Spinal cord (tissue), 10 donors: ENCODE results near the gene ARFIP2. TPM values are rescaled to one million over a fixed set of nuclear protein-coding genes. Genes with fewer than 3 reads are reported as not detected.

Experiments
- DNase-seq, 6 donors: peaks; one replicate each; pipeline versions ENCODE4 v3.0.0 to v3.0.0-alpha.2; 2013 to 2015; ENCODE audit warnings: low spot score in 6 of 6, low read depth in 4 of 6
- H3K27ac ChIP-seq: one replicate; pipeline ENCODE4 v1.5.1; 2013; ENCODE audit warnings: low read depth, low read length, control low read depth
- H3K27me3 ChIP-seq: one replicate; pipeline ENCODE4 v1.6.1; 2013; ENCODE audit warnings: low read length; ENCODE audit not compliant: control insufficient read depth, insufficient read depth
- H3K36me3 ChIP-seq: one replicate; pipeline ENCODE4 v1.6.1; 2013; ENCODE audit warnings: low read length; ENCODE audit not compliant: control insufficient read depth, insufficient read depth
- H3K4me1 ChIP-seq: one replicate; pipeline ENCODE4 v1.6.1; 2013; ENCODE audit warnings: low read length; ENCODE audit not compliant: control insufficient read depth, insufficient read depth
- H3K4me3 ChIP-seq: one replicate; pipeline ENCODE4 v1.5.1; 2013; ENCODE audit warnings: low read depth, low read length, control low read depth
- H3K9me3 ChIP-seq: one replicate; pipeline ENCODE4 v1.6.1; 2013; ENCODE audit warnings: low read length; ENCODE audit not compliant: control insufficient read depth, insufficient read depth
- WGBS: methylation state at CpG from one replicate; pipeline ENCODE4 v1.1.5; 2013; ENCODE audit warnings: missing lambda C conversion rate; ENCODE audit not compliant: insufficient coverage; 5-methylcytosine and 5-hydroxymethylcytosine counted together
- polyA plus RNA-seq, 2 donors: library from polyadenylated mRNA; unstranded; fragments of 120-200 nt; gene quantifications; one replicate each; pipeline ENCODE4 v1.2.1, GENCODE V29; 2013; ENCODE audit not compliant: insufficient read length in 2 of 2
- total RNA-seq, 2 donors: library from RNA; depleted of rRNA in 1 of 2; stranded (reverse); fragments of 120-200 nt in 1 of 2; fragments of >200 nt in 1 of 2; gene quantifications; one replicate each; pipeline versions ENCODE4 v1.2.3 to v1.2.4, GENCODE V29; 2013 to 2014
- donor health status: healthy.

ARFIP2 gene
- total and polyA plus RNA-seq, 4 donors: 30.5 to 66.4 (median 52.3) TPM

DNA sequence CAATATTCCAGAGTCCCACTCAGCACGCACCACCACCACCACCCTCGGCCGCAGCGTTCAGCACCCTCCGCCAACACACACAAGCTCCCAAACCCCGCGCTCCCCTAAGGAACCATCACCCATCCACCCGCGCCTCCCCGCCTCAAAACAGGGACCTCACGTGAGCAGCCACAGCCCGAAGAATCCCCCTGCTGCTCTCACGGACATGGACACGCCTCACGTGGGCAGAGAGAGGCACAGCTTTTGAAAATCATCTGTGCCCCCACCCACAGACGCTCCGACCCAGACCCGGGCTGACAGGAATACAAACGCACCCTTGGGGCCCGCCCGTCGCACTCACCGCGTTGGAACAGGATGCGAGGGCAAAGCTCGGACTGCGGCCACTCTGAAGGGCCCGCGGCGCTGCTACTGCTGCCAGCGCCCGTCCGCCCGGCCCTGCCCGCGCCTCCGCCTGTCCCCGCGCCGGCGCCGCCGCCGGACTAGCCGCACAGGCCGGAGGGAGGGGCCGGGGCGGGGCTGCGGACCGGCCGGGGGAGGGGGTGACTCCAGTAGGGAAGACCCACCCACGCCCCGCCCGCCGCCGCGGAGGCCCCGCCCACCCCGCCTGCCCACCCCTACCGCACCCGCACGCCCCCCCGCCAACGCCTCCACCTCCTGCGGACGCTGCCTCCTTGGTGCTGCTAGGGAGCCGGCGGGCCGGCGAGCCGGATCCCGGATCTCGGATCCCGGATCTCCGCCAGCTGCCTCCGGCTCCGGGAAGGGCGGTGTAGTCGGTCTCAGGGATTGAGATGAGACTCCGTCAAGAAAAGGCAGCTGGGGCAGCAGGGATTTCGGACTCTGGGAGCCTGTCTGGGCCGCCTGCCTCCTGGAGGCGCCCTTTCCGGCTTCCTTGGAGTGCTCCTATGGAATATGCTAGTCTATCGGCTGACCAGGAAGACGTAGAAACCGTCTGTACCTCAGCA, 7.4 kb downstream of the ARFIP2 start, which contains the start of gene TRIM3:
TSS of gene TRIM3 (minus strand) at position 491 of the 962 bp plus-strand sequence. CDS start 8,246 bp downstream, outside the sequence.
- 0% methylated on average over 66 of the region's 87 CpGs for WGBS
- peak; percentile 59 to 96 (median 82) for DNase-seq

GRCh38 chr11:6472934-6473333, 8.2 kb downstream of the ARFIP2 start:
- peaks cover 11% of the 10 kb centered on the region for H3K4me1 ChIP-seq
- H3K9me3 ChIP-seq: no peaks in the 10 kb centered on the region
- no peaks in the 10 kb centered on the region for H3K27me3 ChIP-seq
- H3K27ac ChIP-seq: no peak overlapping the region
- peaks cover 15% of the 10 kb centered on the region for H3K36me3 ChIP-seq
- WGBS: 17% methylated on average over 1 of the region's 1 CpG
- peak in 2 of 6 donors; percentile 19 to 20 for DNase-seq
- H3K4me3 ChIP-seq: peak overlapping the region; percentile 89

More for the DNA sequence above, 7.4 kb downstream of the ARFIP2 start, which contains the start of gene TRIM3:
- H3K27me3 ChIP-seq: no peaks in the 10 kb centered on the region
- H3K9me3 ChIP-seq: no peaks in the 10 kb centered on the region
- peaks cover 23% of the 10 kb centered on the region for H3K36me3 ChIP-seq
- peak within 1 kb of the TSS; percentile 89 for H3K4me3 ChIP-seq
- H3K27ac ChIP-seq: peak within 1 kb of the TSS; percentile 94
- peaks cover 11% of the 10 kb centered on the region for H3K4me1 ChIP-seq

DNA sequence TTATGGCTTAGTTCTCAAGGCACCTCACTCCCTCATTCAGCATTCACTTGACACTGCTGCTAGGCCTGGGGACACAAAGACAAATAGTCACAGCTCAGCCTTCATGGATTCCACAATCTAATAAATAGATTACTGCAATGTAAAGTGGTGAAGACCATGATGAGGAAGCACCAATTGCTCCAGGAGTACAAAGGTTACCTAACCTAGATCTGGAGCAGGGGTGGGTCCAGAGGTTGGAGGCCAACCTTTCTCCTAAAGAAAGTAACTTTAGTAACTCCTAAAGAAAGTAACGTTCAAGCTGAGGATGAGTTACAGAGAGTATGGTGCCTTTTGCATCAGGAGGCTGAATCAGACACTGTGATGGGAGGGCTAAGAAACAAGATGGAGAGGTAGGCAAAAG, 11.5 kb downstream of the ARFIP2 start:
- Histone ChIP-seq H3K27ac (no peak overlapping the region), H3K36me3 (peaks cover 12% of the 10 kb centered on the region), H3K27me3 (no peaks in the 10 kb centered on the region), H3K9me3 (no peaks in the 10 kb centered on the region), H3K4me1 (peaks cover 11% of the 10 kb centered on the region), H3K4me3 (no peak overlapping the region)
- whole genome bisulfite sequencing: 100% methylated on average over 1 of the region's 1 CpG
- DNase-seq: no peak

- no peak overlapping the region for H3K4me3 ChIP-seq
- H3K27ac ChIP-seq: no peak overlapping the region
- H3K27me3 ChIP-seq: no peaks in the 10 kb centered on the region
- 23% methylated on average over 4 of the region's 6 CpGs for WGBS
- H3K4me1 ChIP-seq: peaks cover 6% of the 10 kb centered on the region
- peak in 5 of 6 donors; percentile 36 to 93 (median 63) for DNase-seq
- H3K36me3 ChIP-seq: peaks cover 16% of the 10 kb centered on the region
- H3K9me3 ChIP-seq: no peaks in the 10 kb centered on the region
Measured at GRCh38 chr11:6468712-6469495, 12.2 kb downstream of the ARFIP2 start.

- Histone ChIP-seq H3K4me3 (no peak overlapping the region), H3K27me3 (no peaks in the 10 kb centered on the region), H3K27ac (no peak overlapping the region), H3K4me1 (no peaks in the 10 kb centered on the region), H3K36me3 (peaks cover 74% of the 10 kb centered on the region), H3K9me3 (no peaks in the 10 kb centered on the region)
- DNase-seq: no peak
- 100% methylated on average over 1 of the region's 1 CpG for WGBS
Measured at GRCh38 chr11:6459099-6459450, 22.1 kb downstream of the ARFIP2 start.

- Histone ChIP-seq H3K36me3 (peaks cover 71% of the 10 kb centered on the region), H3K27me3 (no peaks in the 10 kb centered on the region), H3K4me1 (no peaks in the 10 kb centered on the region), H3K4me3 (no peak overlapping the region), H3K9me3 (no peaks in the 10 kb centered on the region), H3K27ac (no peak overlapping the region)
- no peak for DNase-seq
- WGBS: 100% methylated on average over 1 of the region's 2 CpGs
Measured at GRCh38 chr11:6458352-6459098, 22.6 kb downstream of the ARFIP2 start.

DNA sequence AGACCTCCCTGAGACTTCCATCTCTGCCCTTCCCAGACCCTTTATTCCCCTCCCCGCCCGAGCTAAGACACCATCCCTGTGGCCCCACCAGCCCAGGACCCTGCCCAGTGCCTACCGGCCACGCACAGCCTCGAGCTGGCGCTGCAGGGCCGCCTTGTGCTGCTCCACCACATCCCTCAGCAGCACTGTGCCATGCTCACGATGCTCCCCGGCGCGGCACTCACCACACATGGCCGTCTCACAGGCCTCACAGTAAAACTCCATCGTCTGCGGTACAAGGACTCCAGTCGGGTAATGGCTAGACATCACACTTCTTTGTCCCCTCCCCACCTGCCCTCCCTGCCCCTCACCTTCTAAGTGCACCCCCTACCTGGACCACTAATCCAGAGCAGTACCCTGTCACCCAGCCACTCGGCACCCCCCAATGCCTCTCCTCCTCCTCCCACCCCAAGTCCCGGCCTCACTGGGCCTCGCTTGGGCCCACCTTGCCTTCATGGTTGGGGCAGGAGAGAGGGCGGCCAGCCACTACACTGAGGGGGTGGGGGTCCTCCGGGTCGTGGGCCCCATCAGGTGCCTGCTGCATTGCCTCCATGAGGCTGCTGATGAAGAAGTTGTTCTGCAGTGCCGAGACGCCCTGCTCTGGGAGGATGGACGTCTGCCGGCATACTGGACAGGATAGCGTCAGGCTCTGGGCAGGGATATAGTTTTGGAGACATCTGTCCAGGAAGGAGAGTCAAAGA, 23.4 kb downstream of the ARFIP2 start:
- Histone ChIP-seq H3K9me3 (no peaks in the 10 kb centered on the region), H3K4me1 (no peaks in the 10 kb centered on the region), H3K27ac (no peak overlapping the region), H3K36me3 (peaks cover 69% of the 10 kb centered on the region), H3K4me3 (no peak overlapping the region), H3K27me3 (no peaks in the 10 kb centered on the region)
- DNase-seq: no peak
- 95% methylated on average over 18 of the region's 26 CpGs for WGBS

- WGBS: 96% methylated on average over 56 of the region's 56 CpGs
- H3K36me3 ChIP-seq: peaks cover 72% of the 10 kb centered on the region
- no peak overlapping the region for H3K27ac ChIP-seq
- H3K9me3 ChIP-seq: no peaks in the 10 kb centered on the region
- no peaks in the 10 kb centered on the region for H3K4me1 ChIP-seq
- no peaks in the 10 kb centered on the region for H3K27me3 ChIP-seq
- no peak for DNase-seq
- no peak overlapping the region for H3K4me3 ChIP-seq
Measured at GRCh38 chr11:6456361-6457073, 24.6 kb downstream of the ARFIP2 start.
